K562 (cell line): Measurements from ENCODE around the gene PHACTR3. TPM values are rescaled to one million over a fixed set of nuclear protein-coding genes. Genes with fewer than 3 reads are reported as not detected.

Source experiments
- ATAC-seq: fragments of 200-7000 bp; cut with Tn5 transposase; 3 replicates; pipeline ENCODE4 v1.9.1; 2020; ENCODE audit warnings: moderate library complexity
- BruUV-seq: library from RNA; stranded (reverse); fragments of 400-500 nt; replicated peaks from 2 replicates; lab custom pipeline; 2021; lab: Mats Ljungman, UMichigan
- CTCF ChIA-PET: fragments of 300-600 bp; formaldehyde crosslinking; extraction: SDS; loops from one replicate; lab custom pipeline; 2021; ENCODE audit warnings: low intra/inter-chr PET ratio; lab: Yijun Ruan, JAX
- POLR2A ChIA-PET: fragments of 300-600, 350-650 bp; sonication (Branson Sonifier 250); formaldehyde crosslinking; extraction: SDS; loops from one replicate; lab custom pipeline; 2021; ENCODE audit warnings: antibody characterized with exemption, inconsistent platforms; lab: Yijun Ruan, JAX
- DNase-seq, 4 experiments: peaks; one replicate each; pipeline versions ENCODE4 v3.0.0 to v3.0.0-alpha.2; 2011 to 2018; ENCODE audit warnings: low spot score in 3 of 4, mixed read lengths in 3 of 4; ENCODE audit errors: extremely low read depth in 1 of 4
- FAIRE-seq: peaks from 2 replicates; lab custom pipeline; 2011; peaks lifted over from hg19 to GRCh38; lab: Jason Lieb, UNC
- H2AFZ ChIP-seq: 2 replicates; pipeline ENCODE4 v1.6.0; 2011; ENCODE audit warnings: low read depth, low read length, control low read depth, inconsistent platforms
- H3K27ac ChIP-seq: fragments of 200-600 bp; 3 replicates; pipeline ENCODE4 v1.8.0; 2011; ENCODE audit warnings: low read depth, mild to moderate bottlenecking, control low read depth, inconsistent platforms, low read length, moderate library complexity, mixed read lengths; ENCODE audit errors: extremely low read depth
- H3K27me3 ChIP-seq, 2 experiments: fragments of 300-600 bp in 1 of 2; 2 replicates in 1 of 2; 3 replicates in 1 of 2; pipeline versions ENCODE4 v1.6.0 to v1.8.0; 2011; ENCODE audit warnings: inconsistent platforms in 2 of 2, low read length in 2 of 2, mild to moderate bottlenecking in 1 of 2, mixed read lengths in 1 of 2, moderate library complexity in 1 of 2; ENCODE audit not compliant: control insufficient read depth in 2 of 2, insufficient read depth in 2 of 2
- H3K36me3 ChIP-seq: fragments of 300-600 bp; 3 replicates; pipeline ENCODE4 v1.8.0; 2011; ENCODE audit warnings: mild to moderate bottlenecking, low read length, inconsistent platforms; ENCODE audit not compliant: control insufficient read depth, insufficient read depth
- H3K4me1 ChIP-seq, 2 experiments: fragments of 200-600 bp in 1 of 2; replicated peaks in 1 of 2; 2 replicates in 1 of 2; 3 replicates in 1 of 2; pipeline versions ENCODE4 v1.5.1 to v1.8.0; 2011; ENCODE audit warnings: inconsistent platforms in 2 of 2, low read length in 2 of 2, mild to moderate bottlenecking in 1 of 2, mixed read lengths in 1 of 2, moderate library complexity in 1 of 2; ENCODE audit not compliant: control insufficient read depth in 2 of 2, insufficient read depth in 2 of 2
- H3K4me2 ChIP-seq: 2 replicates; pipeline ENCODE4 v1.6.1; 2011; ENCODE audit warnings: low read length, control low read depth, inconsistent platforms, mixed read lengths; ENCODE audit not compliant: insufficient read depth
- H3K4me3 ChIP-seq: fragments of 200-600 bp; sonication (generic), shearing (Covaris generic); 2 replicates; pipeline ENCODE4 v1.5.1; 2016; ENCODE audit warnings: control low read depth, inconsistent platforms
- H3K79me2 ChIP-seq: fragments of 200-600 bp; 3 replicates; pipeline ENCODE4 v1.8.0; 2011; ENCODE audit warnings: low read length, inconsistent platforms; ENCODE audit not compliant: control insufficient read depth, insufficient read depth
- H3K9ac ChIP-seq, 2 experiments: 2 replicates each; pipeline versions ENCODE4 v1.6.0 to v1.6.1; 2011; ENCODE audit warnings: low read depth in 2 of 2, low read length in 2 of 2, control low read depth in 1 of 2, inconsistent platforms in 1 of 2, mild to moderate bottlenecking in 1 of 2, mixed read lengths in 1 of 2; ENCODE audit not compliant: insufficient read depth in 1 of 2
- H3K9me1 ChIP-seq: one replicate; pipeline ENCODE4 v1.6.0; 2011; ENCODE audit warnings: inconsistent platforms, mild to moderate bottlenecking, low read length, moderate library complexity; ENCODE audit not compliant: control insufficient read depth, insufficient read depth
- H3K9me3 ChIP-seq: replicated peaks from 2 replicates; pipeline ENCODE4 v1.5.1; 2011; ENCODE audit warnings: low read depth, low read length, inconsistent platforms; ENCODE audit not compliant: control insufficient read depth, insufficient read depth
- H4K20me1 ChIP-seq: replicated peaks from 2 replicates; pipeline ENCODE4 v1.6.1; 2011; ENCODE audit warnings: low read length, inconsistent platforms, mixed read lengths; ENCODE audit not compliant: control insufficient read depth, insufficient read depth
- RBM25 ChIP-seq: fragments of 200-400 bp; formaldehyde crosslinking; IDR thresholded peaks from 2 replicates; pipeline ENCODE4 v1.6.1; 2018; ENCODE audit warnings: low read length, low read depth, moderate library complexity; ENCODE audit not compliant: severe bottlenecking
- ZNF77 ChIP-seq: fragments of 250-450 bp; sonication (Bioruptor Pico); IDR thresholded peaks from 2 replicates; pipeline ENCODE4 v1.5.0; 2020
- WGBS: fragments of 100-300 bp; shearing (Covaris generic); methylation state at CpG from one replicate; pipeline ENCODE4 v1.1.6; 2016; ENCODE audit warnings: low coverage, mixed read lengths; ENCODE audit not compliant: insufficient coverage; ENCODE audit errors: missing lambda C conversion rate; 5-methylcytosine and 5-hydroxymethylcytosine counted together
- in situ Hi-C: fragments of 300-500 bp; cut with MboI; formaldehyde crosslinking; loops from 4 replicates; pipeline ENCODE4 v1.15.0; 2018; ENCODE audit warnings: inconsistent platforms, mixed read lengths
- intact Hi-C: fragments of 100-400 bp; cut with micrococcal nuclease; formaldehyde crosslinking; loops from 2 replicates; pipeline ENCODE4 v1.14.2; 2022
- polyA plus RNA-seq, 8 experiments: library from polyadenylated mRNA; depleted of rRNA in 4 of 8; stranded (reverse) in 5 of 8; unstranded in 3 of 8; fragments of >200 nt; fragmentation: Nextera tagmentation in 2 of 8; fragmentation: Illumina TruSeq in 1 of 8; extraction: Ambion mirVana in 2 of 8; extraction: Trizol in 1 of 8; gene quantifications; 2 replicates each; pipeline versions ENCODE4 v1.2.1 to v1.2.3, GENCODE V29; 2011 to 2014; ENCODE audit warnings: inconsistent platforms in 1 of 8, missing spikeins in 1 of 8
- total RNA-seq, 7 experiments: library from RNA; depleted of rRNA in 6 of 7; stranded (reverse); fragments of >200 nt in 6 of 7; fragmentation: Illumina TruSeq in 2 of 7; extraction: Trizol in 2 of 7; gene quantifications; 2 replicates each; pipeline versions ENCODE4 v1.2.1 to v1.2.3, GENCODE V29; 2011 to 2021; ENCODE audit warnings: low replicate concordance in 1 of 7
- TF ChIP-seq, protein P1 (sequence below), 3 experiments: fragments of 200-800 bp in 1 of 3; fragments of 250-450 bp in 1 of 3; fragments of 450-650 bp in 1 of 3; sonication (Bioruptor Pico) in 1 of 3; sonication (Bioruptor generic) in 1 of 3; formaldehyde crosslinking in 1 of 3; IDR thresholded peaks; 2 replicates each; pipeline versions ENCODE4 v1.6.1 to v1.8.0; 2016 to 2022; ENCODE audit warnings: mild to moderate bottlenecking in 2 of 3, missing genetic modification characterization in 2 of 3, missing compliant biosample characterization in 1 of 3, moderate library complexity in 1 of 3
- TF ChIP-seq, protein P2 (sequence below): fragments of 450-650 bp; formaldehyde crosslinking; IDR thresholded peaks from 2 replicates; pipeline ENCODE4 v1.4.0; 2022; ENCODE audit warnings: mild to moderate bottlenecking, moderate library complexity

PHACTR3 gene
- total and polyA plus RNA-seq, 9 of the 15 experiments (the other 6 are each of a cell fraction or from before 2014, with no cell fraction given) = not detected

- TF ChIP-seq, protein P1, sequence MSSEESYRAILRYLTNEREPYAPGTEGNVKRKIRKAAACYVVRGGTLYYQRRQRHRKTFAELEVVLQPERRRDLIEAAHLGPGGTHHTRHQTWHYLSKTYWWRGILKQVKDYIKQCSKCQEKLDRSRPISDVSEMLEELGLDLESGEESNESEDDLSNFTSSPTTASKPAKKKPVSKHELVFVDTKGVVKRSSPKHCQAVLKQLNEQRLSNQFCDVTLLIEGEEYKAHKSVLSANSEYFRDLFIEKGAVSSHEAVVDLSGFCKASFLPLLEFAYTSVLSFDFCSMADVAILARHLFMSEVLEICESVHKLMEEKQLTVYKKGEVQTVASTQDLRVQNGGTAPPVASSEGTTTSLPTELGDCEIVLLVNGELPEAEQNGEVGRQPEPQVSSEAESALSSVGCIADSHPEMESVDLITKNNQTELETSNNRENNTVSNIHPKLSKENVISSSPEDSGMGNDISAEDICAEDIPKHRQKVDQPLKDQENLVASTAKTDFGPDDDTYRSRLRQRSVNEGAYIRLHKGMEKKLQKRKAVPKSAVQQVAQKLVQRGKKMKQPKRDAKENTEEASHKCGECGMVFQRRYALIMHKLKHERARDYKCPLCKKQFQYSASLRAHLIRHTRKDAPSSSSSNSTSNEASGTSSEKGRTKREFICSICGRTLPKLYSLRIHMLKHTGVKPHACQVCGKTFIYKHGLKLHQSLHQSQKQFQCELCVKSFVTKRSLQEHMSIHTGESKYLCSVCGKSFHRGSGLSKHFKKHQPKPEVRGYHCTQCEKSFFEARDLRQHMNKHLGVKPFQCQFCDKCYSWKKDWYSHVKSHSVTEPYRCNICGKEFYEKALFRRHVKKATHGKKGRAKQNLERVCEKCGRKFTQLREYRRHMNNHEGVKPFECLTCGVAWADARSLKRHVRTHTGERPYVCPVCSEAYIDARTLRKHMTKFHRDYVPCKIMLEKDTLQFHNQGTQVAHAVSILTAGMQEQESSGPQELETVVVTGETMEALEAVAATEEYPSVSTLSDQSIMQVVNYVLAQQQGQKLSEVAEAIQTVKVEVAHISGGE (CRISPR knock-in tag; IDR thresholded peaks at IDR 0.05) = no peak
- TF ChIP-seq ZNF77 = no peak
These were observed 18.2 kb downstream of the PHACTR3 start (continued) for GRCh38 chr20:59622496-59622895.

DNA sequence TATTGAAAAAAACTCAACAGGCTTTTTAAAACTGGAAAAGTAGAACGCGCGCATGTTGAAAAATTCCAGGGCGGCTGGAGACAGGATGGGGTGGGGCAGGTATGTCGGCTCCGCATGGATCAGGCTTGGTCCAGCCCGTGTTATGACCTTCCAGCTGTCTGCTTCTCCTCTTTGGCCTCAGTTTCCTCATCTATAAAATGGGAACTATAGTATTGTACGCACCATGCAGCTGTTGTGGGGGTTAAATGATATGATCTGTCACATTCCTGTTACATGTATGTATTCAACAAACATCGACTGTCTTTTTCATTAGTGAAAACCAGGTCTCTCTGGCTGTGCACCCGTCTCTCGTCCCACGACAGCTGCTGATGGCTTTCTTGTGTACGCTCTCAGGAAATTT is 18.8 kb downstream of the PHACTR3 start:
- no peak overlapping the region for H3K9ac ChIP-seq
- CTCF ChIA-PET = no interaction called here
- H3K4me3 ChIP-seq = no peak overlapping the region
- no peaks in the 10 kb centered on the region for H3K36me3 ChIP-seq
- in situ Hi-C loops (no loop called here), intact Hi-C loops (no loop called here)
- FAIRE-seq (no peak), ATAC-seq (no peak), DNase-seq (no peak)
- no peak overlapping the region for H3K4me2 ChIP-seq
- 29% methylated on average over 11 of the region's 13 CpGs for WGBS
- TF ChIP-seq, protein P2, sequence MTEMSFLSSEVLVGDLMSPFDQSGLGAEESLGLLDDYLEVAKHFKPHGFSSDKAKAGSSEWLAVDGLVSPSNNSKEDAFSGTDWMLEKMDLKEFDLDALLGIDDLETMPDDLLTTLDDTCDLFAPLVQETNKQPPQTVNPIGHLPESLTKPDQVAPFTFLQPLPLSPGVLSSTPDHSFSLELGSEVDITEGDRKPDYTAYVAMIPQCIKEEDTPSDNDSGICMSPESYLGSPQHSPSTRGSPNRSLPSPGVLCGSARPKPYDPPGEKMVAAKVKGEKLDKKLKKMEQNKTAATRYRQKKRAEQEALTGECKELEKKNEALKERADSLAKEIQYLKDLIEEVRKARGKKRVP (CRISPR knock-in tag) = no peak
- TF ChIP-seq RBM25 = peak; percentile 61
- no peak overlapping the region for H2AFZ ChIP-seq
- POLR2A ChIA-PET = no interaction called here
- no peaks in the 10 kb centered on the region for H3K9me3 ChIP-seq
- no peaks in the 10 kb centered on the region for H3K9me1 ChIP-seq
- peaks cover 0 to 14% of the 10 kb centered on the region in 2 experiments; a peak in 2 of 5 replicates for H3K27me3 ChIP-seq
- H3K79me2 ChIP-seq = no peaks in the 10 kb centered on the region
- H3K4me1 ChIP-seq = no peaks in the 10 kb centered on the region
- BruUV-seq = no TSS peak
- H4K20me1 ChIP-seq = no peaks in the 10 kb centered on the region; the same call in 1 of the 2 replicates
- H3K27ac ChIP-seq = no peak overlapping the region
